ENCODE results near the gene KCNAB2.

GRCh38 chr1:5999711-6000443 lies 45.8 kb upstream of the KCNAB2 start:
- TF ChIP-seq EP300 (IDR thresholded peaks at IDR 0.05) (no peak), POLR2A (IDR thresholded peaks at IDR 0.05) (no peak)
